IMR-90 (cell line): ENCODE results near the gene CEACAM6.

Experiments used
- CHD1 ChIP-seq: IDR thresholded peaks from 2 replicates; pipeline ENCODE4 v1.6.1; 2012; ENCODE audit warnings: low read depth, low read length, improper control_type of control experiment
- CTCF ChIP-seq: conservative IDR thresholded peaks from 2 replicates; pipeline ENCODE4 v1.5.1; 2012; ENCODE audit warnings: mild to moderate bottlenecking, low read depth, low read length, improper control_type of control experiment
- ELK1 ChIP-seq: fragments of 150-350 bp; IDR thresholded peaks from 2 replicates; pipeline ENCODE4 v1.6.1; 2016; ENCODE audit warnings: low read depth, mild to moderate bottlenecking, low read length, moderate library complexity, borderline replicate concordance
- FOS ChIP-seq: fragments of 150-350 bp; IDR thresholded peaks from 2 replicates; pipeline ENCODE4 v1.6.1; 2016; ENCODE audit warnings: low read depth, low read length
- MAFK ChIP-seq: IDR thresholded peaks from 2 replicates; pipeline ENCODE4 v1.6.1; 2012; ENCODE audit warnings: low read depth, low read length, improper control_type of control experiment
- NFE2L2 ChIP-seq: fragments of 150-350 bp; IDR thresholded peaks from 2 replicates; pipeline ENCODE4 v1.6.1; 2016; ENCODE audit warnings: low read depth, mild to moderate bottlenecking, low read length
- POLR2A ChIP-seq: IDR thresholded peaks from 2 replicates; pipeline ENCODE4 v1.6.1; 2012; ENCODE audit warnings: mild to moderate bottlenecking, low read depth, low read length
- RAD21 ChIP-seq: IDR thresholded peaks from 2 replicates; pipeline ENCODE4 v1.6.1; 2012; ENCODE audit warnings: low read length, improper control_type of control experiment
- RFX5 ChIP-seq: IDR thresholded peaks from 2 replicates; pipeline ENCODE4 v1.8.0; 2012; ENCODE audit warnings: low read depth, mild to moderate bottlenecking, low read length, moderate library complexity
- USF2 ChIP-seq: fragments of 150-350 bp; IDR thresholded peaks from 2 replicates; pipeline ENCODE4 v1.6.1; 2017; ENCODE audit warnings: mild to moderate bottlenecking, antibody characterized with exemption, low read length, low read depth

GRCh38 chr19:41744850-41745249, 10.5 kb upstream of the CEACAM6 start:
- no peak for TF ChIP-seq ELK1
- no peak for TF ChIP-seq CTCF
- no peak for TF ChIP-seq FOS
- no peak for TF ChIP-seq POLR2A
- no peak for TF ChIP-seq NFE2L2
- no peak for TF ChIP-seq RFX5
- no peak for TF ChIP-seq CHD1
- TF ChIP-seq USF2, result no peak
- no peak for TF ChIP-seq RAD21
- no peak for TF ChIP-seq MAFK
